HepG2 (cell line): ENCODE data around the gene PPM1E.

Source experiments
- POLR2A ChIP-seq, 2 experiments: IDR thresholded peaks; 2 replicates each; pipeline ENCODE4 v1.6.1; 2011; ENCODE audit warnings: low read depth in 2 of 2, low read length in 2 of 2, mild to moderate bottlenecking in 1 of 2, moderate library complexity in 1 of 2; ENCODE audit not compliant: insufficient read depth in 1 of 2
- TOPORS ChIP-seq: sonication (generic); formaldehyde crosslinking; IDR thresholded peaks from 2 replicates; pipeline ENCODE4 v1.8.0; 2023; ENCODE audit warnings: mild to moderate bottlenecking, missing genetic modification reagents
- ZNF564 ChIP-seq: sonication (generic); formaldehyde crosslinking; IDR thresholded peaks from 2 replicates; pipeline ENCODE4 v1.8.1; 2023; ENCODE audit warnings: mild to moderate bottlenecking, missing genetic modification reagents
- TF ChIP-seq, protein P1 (sequence below), 2 experiments: sonication (generic) in 1 of 2; formaldehyde crosslinking in 1 of 2; IDR thresholded peaks; 2 replicates each; pipeline versions ENCODE4 v1.5.1 to v1.6.1; 2011 to 2020; ENCODE audit warnings: borderline replicate concordance in 1 of 2, low read depth in 1 of 2, low read length in 1 of 2, mild to moderate bottlenecking in 1 of 2, missing genetic modification reagents in 1 of 2, moderate library complexity in 1 of 2
- TF ChIP-seq, protein P2 (sequence below): sonication (generic); formaldehyde crosslinking; IDR thresholded peaks from 2 replicates; pipeline ENCODE4 v1.9.0; 2021; ENCODE audit warnings: missing genetic modification reagents, borderline replicate concordance
- TF ChIP-seq, protein P3 (sequence below), 2 experiments: fragments of 450-650 bp in 1 of 2; sonication (generic) in 1 of 2; formaldehyde crosslinking in 1 of 2; IDR thresholded peaks; 2 replicates each; pipeline versions ENCODE4 v1.6.1 to v1.8.0; 2016 to 2022; ENCODE audit warnings: antibody characterized with exemption in 1 of 2, mild to moderate bottlenecking in 1 of 2, missing genetic modification reagents in 1 of 2
- TF ChIP-seq, protein P4 (sequence below): sonication (generic); formaldehyde crosslinking; IDR thresholded peaks from 2 replicates; pipeline ENCODE4 v1.9.0; 2021; ENCODE audit warnings: mild to moderate bottlenecking, missing genetic modification reagents

DNA sequence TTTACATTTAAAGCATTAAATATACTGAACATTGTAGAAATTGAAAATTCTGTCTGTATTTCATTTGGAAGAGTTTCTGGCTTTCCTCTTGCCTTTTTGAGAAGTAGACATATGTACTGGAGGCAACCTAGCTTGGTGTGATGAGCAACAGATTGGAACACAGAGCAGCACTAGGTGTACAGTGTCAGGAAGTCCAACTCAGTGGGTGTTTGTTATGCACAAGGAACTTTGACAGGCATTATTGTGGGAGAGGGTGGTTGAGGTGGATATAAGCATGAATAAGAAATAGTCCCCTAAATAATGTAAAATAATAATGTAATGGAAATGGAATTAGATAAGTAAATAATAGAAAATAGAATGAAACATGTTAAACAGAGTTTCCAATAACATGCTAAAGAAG, 58.1 kb downstream of the PPM1E start:
- TF ChIP-seq, protein P1, sequence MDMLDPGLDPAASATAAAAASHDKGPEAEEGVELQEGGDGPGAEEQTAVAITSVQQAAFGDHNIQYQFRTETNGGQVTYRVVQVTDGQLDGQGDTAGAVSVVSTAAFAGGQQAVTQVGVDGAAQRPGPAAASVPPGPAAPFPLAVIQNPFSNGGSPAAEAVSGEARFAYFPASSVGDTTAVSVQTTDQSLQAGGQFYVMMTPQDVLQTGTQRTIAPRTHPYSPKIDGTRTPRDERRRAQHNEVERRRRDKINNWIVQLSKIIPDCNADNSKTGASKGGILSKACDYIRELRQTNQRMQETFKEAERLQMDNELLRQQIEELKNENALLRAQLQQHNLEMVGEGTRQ (IDR thresholded peaks at IDR 0.05; ENCODE audit: low read depth, low read length), result no peak
- TF ChIP-seq, protein P1 (CRISPR knock-in tag; IDR thresholded peaks at IDR 0.05; ENCODE audit: borderline replicate concordance), result no peak
- TF ChIP-seq, protein P2, sequence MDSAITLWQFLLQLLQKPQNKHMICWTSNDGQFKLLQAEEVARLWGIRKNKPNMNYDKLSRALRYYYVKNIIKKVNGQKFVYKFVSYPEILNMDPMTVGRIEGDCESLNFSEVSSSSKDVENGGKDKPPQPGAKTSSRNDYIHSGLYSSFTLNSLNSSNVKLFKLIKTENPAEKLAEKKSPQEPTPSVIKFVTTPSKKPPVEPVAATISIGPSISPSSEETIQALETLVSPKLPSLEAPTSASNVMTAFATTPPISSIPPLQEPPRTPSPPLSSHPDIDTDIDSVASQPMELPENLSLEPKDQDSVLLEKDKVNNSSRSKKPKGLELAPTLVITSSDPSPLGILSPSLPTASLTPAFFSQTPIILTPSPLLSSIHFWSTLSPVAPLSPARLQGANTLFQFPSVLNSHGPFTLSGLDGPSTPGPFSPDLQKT (CRISPR knock-in tag), result no peak
- TF ChIP-seq, protein P3, sequence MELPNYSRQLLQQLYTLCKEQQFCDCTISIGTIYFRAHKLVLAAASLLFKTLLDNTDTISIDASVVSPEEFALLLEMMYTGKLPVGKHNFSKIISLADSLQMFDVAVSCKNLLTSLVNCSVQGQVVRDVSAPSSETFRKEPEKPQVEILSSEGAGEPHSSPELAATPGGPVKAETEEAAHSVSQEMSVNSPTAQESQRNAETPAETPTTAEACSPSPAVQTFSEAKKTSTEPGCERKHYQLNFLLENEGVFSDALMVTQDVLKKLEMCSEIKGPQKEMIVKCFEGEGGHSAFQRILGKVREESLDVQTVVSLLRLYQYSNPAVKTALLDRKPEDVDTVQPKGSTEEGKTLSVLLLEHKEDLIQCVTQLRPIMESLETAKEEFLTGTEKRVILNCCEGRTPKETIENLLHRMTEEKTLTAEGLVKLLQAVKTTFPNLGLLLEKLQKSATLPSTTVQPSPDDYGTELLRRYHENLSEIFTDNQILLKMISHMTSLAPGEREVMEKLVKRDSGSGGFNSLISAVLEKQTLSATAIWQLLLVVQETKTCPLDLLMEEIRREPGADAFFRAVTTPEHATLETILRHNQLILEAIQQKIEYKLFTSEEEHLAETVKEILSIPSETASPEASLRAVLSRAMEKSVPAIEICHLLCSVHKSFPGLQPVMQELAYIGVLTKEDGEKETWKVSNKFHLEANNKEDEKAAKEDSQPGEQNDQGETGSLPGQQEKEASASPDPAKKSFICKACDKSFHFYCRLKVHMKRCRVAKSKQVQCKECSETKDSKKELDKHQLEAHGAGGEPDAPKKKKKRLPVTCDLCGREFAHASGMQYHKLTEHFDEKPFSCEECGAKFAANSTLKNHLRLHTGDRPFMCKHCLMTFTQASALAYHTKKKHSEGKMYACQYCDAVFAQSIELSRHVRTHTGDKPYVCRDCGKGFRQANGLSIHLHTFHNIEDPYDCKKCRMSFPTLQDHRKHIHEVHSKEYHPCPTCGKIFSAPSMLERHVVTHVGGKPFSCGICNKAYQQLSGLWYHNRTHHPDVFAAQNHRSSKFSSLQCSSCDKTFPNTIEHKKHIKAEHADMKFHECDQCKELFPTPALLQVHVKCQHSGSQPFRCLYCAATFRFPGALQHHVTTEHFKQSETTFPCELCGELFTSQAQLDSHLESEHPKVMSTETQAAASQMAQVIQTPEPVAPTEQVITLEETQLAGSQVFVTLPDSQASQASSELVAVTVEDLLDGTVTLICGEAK (IDR thresholded peaks at IDR 0.05), result no peak
- TF ChIP-seq, protein P3 (CRISPR knock-in tag; IDR thresholded peaks at IDR 0.05), result no peak
- no peak for TF ChIP-seq ZNF564
- TF ChIP-seq, protein P4, sequence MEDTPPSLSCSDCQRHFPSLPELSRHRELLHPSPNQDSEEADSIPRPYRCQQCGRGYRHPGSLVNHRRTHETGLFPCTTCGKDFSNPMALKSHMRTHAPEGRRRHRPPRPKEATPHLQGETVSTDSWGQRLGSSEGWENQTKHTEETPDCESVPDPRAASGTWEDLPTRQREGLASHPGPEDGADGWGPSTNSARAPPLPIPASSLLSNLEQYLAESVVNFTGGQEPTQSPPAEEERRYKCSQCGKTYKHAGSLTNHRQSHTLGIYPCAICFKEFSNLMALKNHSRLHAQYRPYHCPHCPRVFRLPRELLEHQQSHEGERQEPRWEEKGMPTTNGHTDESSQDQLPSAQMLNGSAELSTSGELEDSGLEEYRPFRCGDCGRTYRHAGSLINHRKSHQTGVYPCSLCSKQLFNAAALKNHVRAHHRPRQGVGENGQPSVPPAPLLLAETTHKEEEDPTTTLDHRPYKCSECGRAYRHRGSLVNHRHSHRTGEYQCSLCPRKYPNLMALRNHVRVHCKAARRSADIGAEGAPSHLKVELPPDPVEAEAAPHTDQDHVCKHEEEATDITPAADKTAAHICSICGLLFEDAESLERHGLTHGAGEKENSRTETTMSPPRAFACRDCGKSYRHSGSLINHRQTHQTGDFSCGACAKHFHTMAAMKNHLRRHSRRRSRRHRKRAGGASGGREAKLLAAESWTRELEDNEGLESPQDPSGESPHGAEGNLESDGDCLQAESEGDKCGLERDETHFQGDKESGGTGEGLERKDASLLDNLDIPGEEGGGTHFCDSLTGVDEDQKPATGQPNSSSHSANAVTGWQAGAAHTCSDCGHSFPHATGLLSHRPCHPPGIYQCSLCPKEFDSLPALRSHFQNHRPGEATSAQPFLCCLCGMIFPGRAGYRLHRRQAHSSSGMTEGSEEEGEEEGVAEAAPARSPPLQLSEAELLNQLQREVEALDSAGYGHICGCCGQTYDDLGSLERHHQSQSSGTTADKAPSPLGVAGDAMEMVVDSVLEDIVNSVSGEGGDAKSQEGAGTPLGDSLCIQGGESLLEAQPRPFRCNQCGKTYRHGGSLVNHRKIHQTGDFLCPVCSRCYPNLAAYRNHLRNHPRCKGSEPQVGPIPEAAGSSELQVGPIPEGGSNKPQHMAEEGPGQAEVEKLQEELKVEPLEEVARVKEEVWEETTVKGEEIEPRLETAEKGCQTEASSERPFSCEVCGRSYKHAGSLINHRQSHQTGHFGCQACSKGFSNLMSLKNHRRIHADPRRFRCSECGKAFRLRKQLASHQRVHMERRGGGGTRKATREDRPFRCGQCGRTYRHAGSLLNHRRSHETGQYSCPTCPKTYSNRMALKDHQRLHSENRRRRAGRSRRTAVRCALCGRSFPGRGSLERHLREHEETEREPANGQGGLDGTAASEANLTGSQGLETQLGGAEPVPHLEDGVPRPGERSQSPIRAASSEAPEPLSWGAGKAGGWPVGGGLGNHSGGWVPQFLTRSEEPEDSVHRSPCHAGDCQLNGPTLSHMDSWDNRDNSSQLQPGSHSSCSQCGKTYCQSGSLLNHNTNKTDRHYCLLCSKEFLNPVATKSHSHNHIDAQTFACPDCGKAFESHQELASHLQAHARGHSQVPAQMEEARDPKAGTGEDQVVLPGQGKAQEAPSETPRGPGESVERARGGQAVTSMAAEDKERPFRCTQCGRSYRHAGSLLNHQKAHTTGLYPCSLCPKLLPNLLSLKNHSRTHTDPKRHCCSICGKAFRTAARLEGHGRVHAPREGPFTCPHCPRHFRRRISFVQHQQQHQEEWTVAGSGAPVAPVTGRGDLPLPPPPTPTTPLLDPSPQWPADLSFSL (CRISPR knock-in tag), result no peak
- no peak for TF ChIP-seq TOPORS (CRISPR knock-in tag)
- no peak for TF ChIP-seq POLR2A (IDR thresholded peaks at IDR 0.05; ENCODE audit: insufficient read depth in 1 of 2, low read depth in 2 of 2, low read length in 2 of 2)
